ENCODE measurements around the gene ANKRD40CL.

Gene ANKRD40CL

DNA sequence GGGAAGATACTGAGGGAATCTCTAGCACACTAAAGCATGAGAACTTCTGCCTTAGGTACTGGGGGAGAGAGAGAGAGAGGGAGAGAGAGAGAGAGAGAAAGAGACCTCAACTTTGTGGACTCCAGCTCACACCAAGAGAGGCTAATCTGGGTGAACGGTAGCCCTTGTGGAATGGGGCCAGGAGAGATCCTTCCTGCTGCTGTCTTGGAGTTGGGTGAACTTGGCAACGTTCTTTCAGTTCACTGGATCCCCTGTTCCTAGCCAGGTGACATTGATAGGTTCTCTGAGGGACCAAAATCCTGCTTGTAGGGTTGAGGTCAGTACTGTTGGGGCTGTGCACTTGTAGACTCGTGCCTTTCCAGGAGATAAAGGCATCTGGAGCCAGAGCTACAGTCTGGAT is 41.6 kb upstream of the ANKRD40CL start:
- Histone ChIP-seq H3K4me1 (ENCODE audit: control insufficient read depth in 1 of 2, insufficient read depth in 2 of 2, low read length in 2 of 2) (no peaks in the 10 kb centered on the region), H2BK12ac (ENCODE audit: low read length) (no peak overlapping the region), H3K14ac (ENCODE audit: low read length) (no peak overlapping the region), H2AK5ac (ENCODE audit: low read length) (no peak overlapping the region), H3K36me3 (ENCODE audit: control insufficient read depth in 1 of 2, insufficient read depth in 2 of 2, low read length in 2 of 2) (no peaks in the 10 kb centered on the region), H3K4me3 (ENCODE audit: low read depth, low read length) (no peak overlapping the region), H3K27me3 (ENCODE audit: insufficient read depth, low read length) (no peaks in the 10 kb centered on the region), H3K79me2 (ENCODE audit: control insufficient read depth, insufficient read depth, low read length, poor library complexity) (no peaks in the 10 kb centered on the region), H3K4ac (ENCODE audit: low read depth, low read length) (no peak overlapping the region), H3K18ac (ENCODE audit: low read length) (no peak overlapping the region), H3K4me2 (ENCODE audit: low read length) (no peak overlapping the region), H2BK120ac (ENCODE audit: insufficient read depth, low read length, poor library complexity) (no peak overlapping the region), H2BK5ac (ENCODE audit: low read depth, low read length, poor library complexity) (no peak overlapping the region), H3K9me3 (ENCODE audit: insufficient read depth, low read depth, low read length) (no peaks in the 10 kb centered on the region), H3K79me1 (ENCODE audit: low read length) (no peaks in the 10 kb centered on the region), H3K9ac (ENCODE audit: low read length) (no peak overlapping the region), H3K27ac (ENCODE audit: low read depth, low read length) (no peak overlapping the region), H4K12ac (ENCODE audit: low read depth, low read length) (no peak overlapping the region), H4K8ac (ENCODE audit: low read depth, low read length) (no peak overlapping the region), H3K23ac (ENCODE audit: low read length) (no peak overlapping the region), H4K91ac (ENCODE audit: low read depth, low read length) (no peak overlapping the region), H2AFZ (ENCODE audit: insufficient read depth, low read length, poor library complexity) (no peak overlapping the region)
- no peak for DNase-seq
- WGBS (ENCODE audit: extremely low coverage, insufficient coverage, insufficient read length) = no CpG with 5 or more reads among the region's 3 CpGs

GRCh38 chr17:50808413-50808812 is 41.1 kb upstream of the ANKRD40CL start:
- no peak overlapping the region for H3K4me3 ChIP-seq (ENCODE audit: low read depth, low read length)

DNA sequence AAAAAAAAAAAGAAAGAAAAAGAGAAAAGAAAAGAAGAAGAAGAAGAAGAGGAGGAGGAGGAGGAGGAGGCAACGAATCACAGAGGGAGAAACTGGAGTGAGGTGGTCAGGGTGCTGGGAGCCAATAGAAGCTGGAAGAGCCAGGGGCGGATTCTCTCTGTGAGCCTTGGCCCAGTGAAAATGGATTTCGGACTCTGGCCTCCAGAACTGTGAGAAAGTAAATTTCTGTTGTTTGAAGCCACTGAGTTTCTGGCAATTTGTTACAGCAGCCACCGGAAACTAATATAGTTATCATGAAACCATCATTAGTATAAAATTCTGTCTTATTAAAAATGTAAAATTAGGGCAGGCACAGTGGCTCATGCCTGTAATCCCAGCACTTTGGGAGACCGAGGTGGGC is 40.4 kb upstream of the ANKRD40CL start:
- H3K9me3 ChIP-seq (ENCODE audit: insufficient read depth, low read depth, low read length) = no peaks in the 10 kb centered on the region
- H2BK120ac ChIP-seq (ENCODE audit: insufficient read depth, low read length, poor library complexity) = no peak overlapping the region
- no peak overlapping the region for H3K4me3 ChIP-seq (ENCODE audit: low read depth, low read length)
- H3K18ac ChIP-seq (ENCODE audit: low read length) = no peak overlapping the region
- H4K12ac ChIP-seq (ENCODE audit: low read depth, low read length) = no peak overlapping the region
- H2AK5ac ChIP-seq (ENCODE audit: low read length) = no peak overlapping the region
- H3K4ac ChIP-seq (ENCODE audit: low read depth, low read length) = no peak overlapping the region
- no peaks in the 10 kb centered on the region for H3K27me3 ChIP-seq (ENCODE audit: insufficient read depth, low read length)
- H3K9ac ChIP-seq (ENCODE audit: low read length) = no peak overlapping the region
- no peak for DNase-seq
- no peak overlapping the region for H4K91ac ChIP-seq (ENCODE audit: low read depth, low read length)
- H3K4me2 ChIP-seq (ENCODE audit: low read length) = no peak overlapping the region
- H3K79me2 ChIP-seq (ENCODE audit: control insufficient read depth, insufficient read depth, low read length, poor library complexity) = no peaks in the 10 kb centered on the region
- no peaks in the 10 kb centered on the region for H3K36me3 ChIP-seq (ENCODE audit: control insufficient read depth in 1 of 2, insufficient read depth in 2 of 2, low read length in 2 of 2)
- no peak overlapping the region for H3K27ac ChIP-seq (ENCODE audit: low read depth, low read length)
- H3K4me1 ChIP-seq (ENCODE audit: control insufficient read depth in 1 of 2, insufficient read depth in 2 of 2, low read length in 2 of 2) = peaks cover 0 to 4% of the 10 kb centered on the region in 2 experiments
- H3K14ac ChIP-seq (ENCODE audit: low read length) = no peak overlapping the region
- no peaks in the 10 kb centered on the region for H3K79me1 ChIP-seq (ENCODE audit: low read length)
- H4K8ac ChIP-seq (ENCODE audit: low read depth, low read length) = no peak overlapping the region
- no peak overlapping the region for H2AFZ ChIP-seq (ENCODE audit: insufficient read depth, low read length, poor library complexity)
- WGBS (ENCODE audit: extremely low coverage, insufficient coverage, insufficient read length) = no CpG with 5 or more reads among the region's 5 CpGs
- no peak overlapping the region for H2BK12ac ChIP-seq (ENCODE audit: low read length)
- no peak overlapping the region for H3K23ac ChIP-seq (ENCODE audit: low read length)
- H2BK5ac ChIP-seq (ENCODE audit: low read depth, low read length, poor library complexity) = no peak overlapping the region

More at GRCh38 chr17:50808413-50808812, 41.1 kb upstream of the ANKRD40CL start:
- WGBS (ENCODE audit: extremely low coverage, insufficient coverage, insufficient read length) = no CpG with 5 or more reads among the region's 7 CpGs
- no peak for DNase-seq
- Histone ChIP-seq H3K14ac (ENCODE audit: low read length) (no peak overlapping the region), H3K79me1 (ENCODE audit: low read length) (no peaks in the 10 kb centered on the region), H2AK5ac (ENCODE audit: low read length) (no peak overlapping the region), H3K4me2 (ENCODE audit: low read length) (no peak overlapping the region), H3K23ac (ENCODE audit: low read length) (no peak overlapping the region), H4K12ac (ENCODE audit: low read depth, low read length) (no peak overlapping the region), H3K4ac (ENCODE audit: low read depth, low read length) (no peak overlapping the region), H2BK5ac (ENCODE audit: low read depth, low read length, poor library complexity) (no peak overlapping the region), H3K27ac (ENCODE audit: low read depth, low read length) (no peak overlapping the region), H3K79me2 (ENCODE audit: control insufficient read depth, insufficient read depth, low read length, poor library complexity) (no peaks in the 10 kb centered on the region), H3K27me3 (ENCODE audit: insufficient read depth, low read length) (no peaks in the 10 kb centered on the region), H2BK120ac (ENCODE audit: insufficient read depth, low read length, poor library complexity) (no peak overlapping the region), H3K9me3 (ENCODE audit: insufficient read depth, low read depth, low read length) (no peaks in the 10 kb centered on the region), H3K18ac (ENCODE audit: low read length) (no peak overlapping the region), H4K91ac (ENCODE audit: low read depth, low read length) (no peak overlapping the region), H3K9ac (ENCODE audit: low read length) (no peak overlapping the region), H2BK12ac (ENCODE audit: low read length) (no peak overlapping the region), H3K36me3 (ENCODE audit: control insufficient read depth in 1 of 2, insufficient read depth in 2 of 2, low read length in 2 of 2) (no peaks in the 10 kb centered on the region), H2AFZ (ENCODE audit: insufficient read depth, low read length, poor library complexity) (no peak overlapping the region), H4K8ac (ENCODE audit: low read depth, low read length) (no peak overlapping the region), H3K4me1 (ENCODE audit: control insufficient read depth in 1 of 2, insufficient read depth in 2 of 2, low read length in 2 of 2) (peaks cover 0 to under 1% of the 10 kb centered on the region in 2 experiments)

- DNase-seq = no peak
- no CpG with 5 or more reads among the region's 2 CpGs for WGBS (ENCODE audit: extremely low coverage, insufficient coverage, insufficient read length)
These were observed 39.7 kb upstream of the ANKRD40CL start for GRCh38 chr17:50807009-50807408.

More at GRCh38 chr17:50807009-50807408, 39.7 kb upstream of the ANKRD40CL start:
- Histone ChIP-seq H3K18ac (ENCODE audit: low read length) (no peak overlapping the region), H3K4me2 (ENCODE audit: low read length) (no peak overlapping the region), H4K91ac (ENCODE audit: low read depth, low read length) (no peak overlapping the region), H2AFZ (ENCODE audit: insufficient read depth, low read length, poor library complexity) (no peak overlapping the region), H4K12ac (ENCODE audit: low read depth, low read length) (no peak overlapping the region), H3K4me1 (ENCODE audit: control insufficient read depth in 1 of 2, insufficient read depth in 2 of 2, low read length in 2 of 2) (peaks cover 0 to 6% of the 10 kb centered on the region in 2 experiments), H3K14ac (ENCODE audit: low read length) (no peak overlapping the region), H3K27me3 (ENCODE audit: insufficient read depth, low read length) (no peaks in the 10 kb centered on the region), H4K8ac (ENCODE audit: low read depth, low read length) (no peak overlapping the region), H3K9me3 (ENCODE audit: insufficient read depth, low read depth, low read length) (no peaks in the 10 kb centered on the region), H2BK120ac (ENCODE audit: insufficient read depth, low read length, poor library complexity) (no peak overlapping the region), H3K36me3 (ENCODE audit: control insufficient read depth in 1 of 2, insufficient read depth in 2 of 2, low read length in 2 of 2) (no peaks in the 10 kb centered on the region), H2AK5ac (ENCODE audit: low read length) (no peak overlapping the region), H3K79me2 (ENCODE audit: control insufficient read depth, insufficient read depth, low read length, poor library complexity) (no peaks in the 10 kb centered on the region), H3K4me3 (ENCODE audit: low read depth, low read length) (no peak overlapping the region), H3K9ac (ENCODE audit: low read length) (no peak overlapping the region), H3K27ac (ENCODE audit: low read depth, low read length) (no peak overlapping the region), H3K4ac (ENCODE audit: low read depth, low read length) (no peak overlapping the region), H3K23ac (ENCODE audit: low read length) (no peak overlapping the region), H3K79me1 (ENCODE audit: low read length) (no peaks in the 10 kb centered on the region), H2BK5ac (ENCODE audit: low read depth, low read length, poor library complexity) (no peak overlapping the region), H2BK12ac (ENCODE audit: low read length) (no peak overlapping the region)

Measured in trophoblast cell (in vitro differentiated cells and primary cell).